Progenitor cell of endocrine pancreas (in vitro differentiated cells): ENCODE results near the gene ATP1A1. TPM values are rescaled to one million over a fixed set of nuclear protein-coding genes. Genes with fewer than 3 reads are reported as not detected.

Experiments
- DNase-seq: peaks from one replicate; pipeline ENCODE4 v3.0.0; 2021; ENCODE audit warnings: low spot score; ENCODE audit not compliant: unreplicated experiment
- H3K27ac Mint-ChIP-seq: 2 replicates; pipeline ENCODE4 v1.8.0; 2021; ENCODE audit warnings: mild to moderate bottlenecking, moderate library complexity, mixed read lengths
- H3K27me3 Mint-ChIP-seq: 2 replicates; pipeline ENCODE4 v1.8.0; 2021; ENCODE audit warnings: mixed read lengths
- H3K36me3 Mint-ChIP-seq: 2 replicates; pipeline ENCODE4 v1.8.0; 2022; ENCODE audit warnings: mixed read lengths; ENCODE audit not compliant: insufficient read depth
- H3K4me1 Mint-ChIP-seq: 2 replicates; pipeline ENCODE4 v1.8.0; 2021; ENCODE audit warnings: low read depth, mixed read lengths
- H3K4me3 Mint-ChIP-seq: 2 replicates; pipeline ENCODE4 v1.8.0; 2021; ENCODE audit warnings: low read depth, mild to moderate bottlenecking, moderate library complexity, mixed read lengths
- H3K9me3 Mint-ChIP-seq: 2 replicates; pipeline ENCODE4 v1.8.0; 2021; ENCODE audit warnings: low read depth, mixed read lengths
- total RNA-seq: library from RNA; stranded (reverse); gene quantifications from 2 replicates; pipeline ENCODE4 v1.2.1, GENCODE V29; 2021
- TF ChIP-seq, protein P1 (sequence below): fragments of 200-600 bp; sonication (generic); IDR thresholded peaks from one replicate; pipeline ENCODE4 v1.5.0; 2021; ENCODE audit warnings: antibody characterized with exemption, mild to moderate bottlenecking; ENCODE audit not compliant: unreplicated experiment

Gene ATP1A1
- total RNA-seq, 1 donor from 2014 or later: 332 TPM

DNA sequence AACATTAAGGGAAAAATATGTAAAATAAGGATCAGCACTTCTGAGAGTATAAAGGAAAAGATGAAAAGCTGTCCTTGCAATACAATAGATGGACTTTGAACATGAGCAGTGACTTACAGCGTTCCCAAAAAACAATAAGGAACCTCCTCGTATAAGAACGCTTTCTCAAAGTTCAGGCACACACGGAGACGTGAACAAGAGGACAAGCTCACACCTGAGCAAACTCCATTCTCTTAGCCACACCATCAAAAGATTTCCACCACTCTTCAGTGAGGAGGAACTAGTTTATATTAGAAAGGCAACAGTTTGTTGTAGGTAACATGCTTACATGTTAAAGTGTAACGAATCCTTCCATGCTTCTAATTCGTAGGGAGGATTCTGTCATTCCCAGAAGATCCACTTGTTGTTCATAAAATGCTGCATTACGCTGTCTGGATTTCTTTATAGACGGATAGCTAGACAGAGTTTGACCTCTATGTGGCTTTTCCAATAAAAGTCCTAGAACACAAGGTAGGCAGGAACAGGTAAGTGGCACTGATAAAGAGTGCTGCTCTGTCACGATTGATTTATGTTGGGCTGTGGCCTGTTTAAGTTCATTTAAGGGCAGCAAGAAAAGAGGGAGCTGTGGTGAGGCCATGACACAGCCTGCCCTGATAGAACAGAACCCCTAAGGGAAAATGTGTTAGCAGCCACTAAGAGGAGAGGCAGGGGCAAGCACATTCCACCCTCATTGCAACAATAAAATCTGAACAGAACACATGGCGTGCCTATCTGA is 37.0 kb upstream of the ATP1A1 start:
- DNase-seq: no peak
- TF ChIP-seq, protein P1, sequence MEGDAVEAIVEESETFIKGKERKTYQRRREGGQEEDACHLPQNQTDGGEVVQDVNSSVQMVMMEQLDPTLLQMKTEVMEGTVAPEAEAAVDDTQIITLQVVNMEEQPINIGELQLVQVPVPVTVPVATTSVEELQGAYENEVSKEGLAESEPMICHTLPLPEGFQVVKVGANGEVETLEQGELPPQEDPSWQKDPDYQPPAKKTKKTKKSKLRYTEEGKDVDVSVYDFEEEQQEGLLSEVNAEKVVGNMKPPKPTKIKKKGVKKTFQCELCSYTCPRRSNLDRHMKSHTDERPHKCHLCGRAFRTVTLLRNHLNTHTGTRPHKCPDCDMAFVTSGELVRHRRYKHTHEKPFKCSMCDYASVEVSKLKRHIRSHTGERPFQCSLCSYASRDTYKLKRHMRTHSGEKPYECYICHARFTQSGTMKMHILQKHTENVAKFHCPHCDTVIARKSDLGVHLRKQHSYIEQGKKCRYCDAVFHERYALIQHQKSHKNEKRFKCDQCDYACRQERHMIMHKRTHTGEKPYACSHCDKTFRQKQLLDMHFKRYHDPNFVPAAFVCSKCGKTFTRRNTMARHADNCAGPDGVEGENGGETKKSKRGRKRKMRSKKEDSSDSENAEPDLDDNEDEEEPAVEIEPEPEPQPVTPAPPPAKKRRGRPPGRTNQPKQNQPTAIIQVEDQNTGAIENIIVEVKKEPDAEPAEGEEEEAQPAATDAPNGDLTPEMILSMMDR: no peak
- Mint-ChIP-seq H3K36me3 (no peaks in the 10 kb centered on the region), H3K9me3 (no peaks in the 10 kb centered on the region), H3K4me3 (no peak overlapping the region), H3K4me1 (peaks cover 27% of the 10 kb centered on the region), H3K27me3 (no peaks in the 10 kb centered on the region), H3K27ac (no peak overlapping the region)

DNA sequence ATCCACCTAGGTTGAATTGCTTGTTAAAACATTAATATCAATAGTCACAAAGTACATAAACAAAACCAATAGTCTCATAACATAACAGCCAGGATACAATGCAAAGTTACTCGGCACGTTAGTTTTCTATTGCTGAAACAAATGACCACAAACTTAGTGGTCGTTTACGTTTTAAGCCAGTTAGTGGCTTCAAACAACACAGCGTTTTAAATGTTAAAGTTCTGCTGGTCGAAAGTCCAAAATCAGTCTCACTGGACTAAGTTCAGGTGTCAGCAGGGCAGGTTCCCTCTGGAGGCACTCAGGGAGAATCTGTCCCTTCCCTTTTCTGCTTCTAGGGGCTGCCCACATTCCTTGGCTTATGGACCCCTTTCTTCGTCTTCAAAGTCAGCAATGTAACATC is 35.6 kb upstream of the ATP1A1 start:
- H3K27ac Mint-ChIP-seq: no peak overlapping the region
- H3K36me3 Mint-ChIP-seq: no peaks in the 10 kb centered on the region
- H3K27me3 Mint-ChIP-seq: no peaks in the 10 kb centered on the region
- no peaks in the 10 kb centered on the region for H3K9me3 Mint-ChIP-seq
- no peak for DNase-seq
- no peak overlapping the region for H3K4me3 Mint-ChIP-seq
- TF ChIP-seq, protein P1: no peak
- H3K4me1 Mint-ChIP-seq: peaks cover 23% of the 10 kb centered on the region

DNA sequence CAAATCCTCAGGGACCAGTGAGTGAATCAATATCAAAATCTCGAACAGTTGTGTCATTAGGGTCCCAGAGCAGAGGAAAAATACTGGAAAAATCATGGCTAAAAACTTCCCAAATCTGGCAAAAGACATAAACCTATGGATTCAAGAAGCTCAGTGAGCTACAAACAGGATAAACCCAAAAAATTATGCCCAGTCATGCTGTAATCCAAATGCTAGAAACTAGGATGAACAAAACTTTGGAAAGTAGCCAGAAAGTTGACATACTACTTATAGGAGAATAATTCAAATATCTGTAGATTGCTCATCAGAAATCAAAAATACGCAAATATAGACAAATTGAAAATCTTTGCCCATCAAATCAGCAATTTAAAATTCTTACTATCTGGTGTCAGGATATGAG is 34.6 kb upstream of the ATP1A1 start:
- no peak overlapping the region for H3K4me3 Mint-ChIP-seq
- H3K9me3 Mint-ChIP-seq: no peaks in the 10 kb centered on the region

DNA sequence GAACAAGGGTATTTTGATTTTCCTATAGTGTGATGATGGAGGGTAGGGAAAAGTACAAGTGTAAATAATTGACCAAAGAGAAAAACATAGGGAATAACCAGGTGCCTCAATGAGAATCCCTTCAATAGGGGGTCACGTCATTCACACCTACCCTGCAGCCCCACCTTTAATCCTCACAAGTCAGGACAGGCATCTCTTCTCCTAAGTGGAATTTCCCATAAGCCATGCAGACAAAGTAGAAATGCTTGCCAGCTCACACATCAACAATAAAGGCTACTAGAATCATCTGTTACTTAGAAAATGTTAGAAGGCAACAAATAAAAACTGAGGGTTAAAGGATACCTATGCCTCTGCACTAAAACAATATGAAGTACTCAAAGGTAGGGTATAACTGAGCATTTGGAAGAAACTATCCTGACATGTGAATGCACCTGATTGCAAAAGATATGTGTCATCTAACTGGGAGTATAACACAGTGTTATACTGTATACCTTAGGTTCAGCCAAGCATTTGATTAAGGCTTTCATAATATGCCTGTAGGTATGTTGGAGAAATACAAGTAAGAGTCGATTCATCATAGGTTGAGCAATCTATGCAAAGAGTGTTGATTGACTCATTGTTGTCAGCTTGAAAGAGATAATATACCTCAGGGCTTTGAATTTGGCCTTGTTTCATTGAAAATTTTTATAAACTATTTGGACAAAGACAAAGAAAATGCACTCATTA is 32.4 kb upstream of the ATP1A1 start:
- H3K4me3 Mint-ChIP-seq: no peak overlapping the region
- peaks cover 10% of the 10 kb centered on the region for H3K4me1 Mint-ChIP-seq
- no peaks in the 10 kb centered on the region for H3K36me3 Mint-ChIP-seq
- TF ChIP-seq, protein P1: no peak
- no peaks in the 10 kb centered on the region for H3K9me3 Mint-ChIP-seq
- DNase-seq: no peak
- no peak overlapping the region for H3K27ac Mint-ChIP-seq
- no peaks in the 10 kb centered on the region for H3K27me3 Mint-ChIP-seq

More for the DNA sequence above, 34.6 kb upstream of the ATP1A1 start:
- DNase-seq: no peak
- H3K36me3 Mint-ChIP-seq: no peaks in the 10 kb centered on the region
- H3K27ac Mint-ChIP-seq: no peak overlapping the region
- TF ChIP-seq, protein P1: no peak
- H3K4me1 Mint-ChIP-seq: peaks cover 22% of the 10 kb centered on the region
- H3K27me3 Mint-ChIP-seq: no peaks in the 10 kb centered on the region

DNA sequence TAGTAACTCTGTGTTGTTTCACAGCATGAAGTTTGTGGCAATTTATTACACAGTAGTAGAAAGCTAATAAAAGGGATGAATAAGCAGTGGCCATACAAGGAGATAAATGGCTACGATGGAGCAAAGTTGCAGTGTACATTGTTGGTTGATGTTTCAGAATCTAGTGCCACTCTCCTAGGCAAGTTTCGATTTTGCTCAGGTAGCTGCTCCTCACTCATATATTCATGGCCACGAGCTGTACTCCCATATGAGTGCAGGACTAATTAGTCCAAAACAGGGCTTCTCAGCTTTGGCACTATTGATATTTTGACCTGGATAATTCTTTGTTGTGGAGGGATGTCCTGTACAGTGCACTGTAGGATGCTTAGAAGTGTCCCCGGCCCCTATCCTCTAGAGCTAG is 30.0 kb upstream of the ATP1A1 start:
- H3K4me1 Mint-ChIP-seq: peaks cover 9% of the 10 kb centered on the region
- TF ChIP-seq, protein P1: no peak
- no peak for DNase-seq
- no peak overlapping the region for H3K4me3 Mint-ChIP-seq
- H3K9me3 Mint-ChIP-seq: no peaks in the 10 kb centered on the region
- H3K27ac Mint-ChIP-seq: no peak overlapping the region
- no peaks in the 10 kb centered on the region for H3K27me3 Mint-ChIP-seq
- no peaks in the 10 kb centered on the region for H3K36me3 Mint-ChIP-seq
